Transverse colon (tissue), 4 donors: Measurements from ENCODE around the gene SLC2A9. TPM values are rescaled to one million over a fixed set of nuclear protein-coding genes. Genes with fewer than 3 reads are reported as not detected.

Source experiments
- DNase-seq: peaks from one replicate; pipeline ENCODE4 v3.0.0-alpha.2; 2019
- H3K27ac ChIP-seq, 4 donors: fragments of 200-600 bp; sonication (generic); 2 replicates each; pipeline ENCODE4 v1.5.1; 2016 to 2018; ENCODE audit warnings: inconsistent platforms in 4 of 4
- H3K27me3 ChIP-seq: fragments of 200-600 bp; sonication (generic); 2 replicates; pipeline ENCODE4 v1.5.1; 2017; ENCODE audit warnings: inconsistent platforms
- H3K36me3 ChIP-seq, 4 donors: fragments of 200-600 bp; sonication (generic); 2 replicates each; pipeline ENCODE4 v1.5.1; 2017 to 2019; ENCODE audit warnings: inconsistent platforms in 4 of 4
- H3K4me1 ChIP-seq, 4 donors: fragments of 200-600 bp; sonication (generic); 2 replicates each; pipeline ENCODE4 v1.5.1; 2017 to 2020; ENCODE audit warnings: inconsistent platforms in 4 of 4
- H3K4me3 ChIP-seq, 4 donors: fragments of 200-600 bp; sonication (generic); 1 replicate in 1 of 4; 2 replicates in 3 of 4; pipeline versions ENCODE4 v1.5.1 to v1.6.1; 2017 to 2019; ENCODE audit warnings: inconsistent platforms in 4 of 4
- H3K9me3 ChIP-seq, 2 donors: fragments of 200-600 bp; sonication (generic); 2 replicates each; pipeline ENCODE4 v1.5.1; 2017 to 2019; ENCODE audit warnings: inconsistent platforms in 2 of 2
- CTCF ChIP-seq, 5 experiments: fragments of 200-600 bp in 3 of 5; fragments of 450-650 bp in 2 of 5; sonication (generic) in 3 of 5; IDR thresholded peaks; 1 replicate in 2 of 5; 2 replicates in 3 of 5; pipeline ENCODE4 v1.5.1; 2016 to 2017; ENCODE audit warnings: antibody characterized with exemption in 5 of 5, inconsistent platforms in 3 of 5, mild to moderate bottlenecking in 2 of 5, moderate library complexity in 1 of 5
- EP300 ChIP-seq: sonication (generic); formaldehyde crosslinking; IDR thresholded peaks from one replicate; pipeline ENCODE4 v1.6.1; 2017; ENCODE audit warnings: antibody characterized with exemption, low read depth
- POLR2A ChIP-seq: fragments of 450-650 bp; IDR thresholded peaks from one replicate; pipeline ENCODE4 v1.6.1; 2016; ENCODE audit warnings: antibody characterized with exemption, mild to moderate bottlenecking, moderate library complexity
- POLR2AphosphoS5 ChIP-seq, 3 donors: sonication (generic); formaldehyde crosslinking; IDR thresholded peaks; one replicate each; pipeline ENCODE4 v1.6.1; 2016; ENCODE audit warnings: antibody characterized with exemption in 3 of 3
- WGBS, 2 donors: methylation state at CpG; one replicate each; pipeline ENCODE4 v1.1.5; 2018; ENCODE audit warnings: low coverage in 1 of 2; 5-methylcytosine and 5-hydroxymethylcytosine counted together
- in situ Hi-C, 4 donors: fragments of 200-750 bp; cut with MboI; loops; one replicate each; pipeline versions ENCODE4 v1.15.0 to v1.15.1; 2017; ENCODE audit warnings: low sequenced_read_pairs in 3 of 4, low pct_ligation_motif_present in 1 of 4, low pct_unique_long_range_greater_than_20kb in 1 of 4
- intact Hi-C: fragments of 100-400 bp; cut with DNase I; formaldehyde crosslinking; loops from one replicate; pipeline ENCODE4 v1.15.1; 2023; ENCODE audit warnings: low total_unique reads
- total RNA-seq, 4 donors: library from RNA; depleted of rRNA; stranded (reverse); fragments of >200 nt; gene quantifications; one replicate each; pipeline ENCODE4 v1.1.0, GENCODE V29; 2016

SLC2A9 gene
- total RNA-seq, 4 donors from 2014 or later, result 2.2 to 4.0 (median 3.4) TPM; not detected in 1

DNA sequence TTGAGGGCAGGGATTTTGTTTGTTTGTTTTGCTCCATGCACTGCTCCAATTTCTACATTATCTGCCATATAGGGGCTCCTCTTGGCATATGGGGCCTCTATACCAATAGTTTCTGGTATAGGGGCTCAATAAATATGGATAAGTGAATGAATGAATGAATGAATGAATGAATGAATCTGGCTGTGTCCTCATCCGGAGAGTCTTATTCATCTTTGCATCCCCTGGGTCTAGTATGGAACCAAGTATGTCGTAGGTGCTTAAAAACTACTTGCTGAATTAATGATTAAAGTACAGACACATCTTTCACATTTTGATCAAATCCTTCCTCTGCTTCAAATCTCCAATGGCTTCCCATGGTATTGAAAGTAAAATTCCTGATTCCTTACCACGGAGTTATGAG, 159.7 kb downstream of the SLC2A9 start:
- WGBS, 2 donors, result 55 to 90% methylated on average over 2 to 3 of the region's 3 CpGs
- Histone ChIP-seq H3K4me3 (no peak overlapping the region), H3K4me1 (no peaks in the 10 kb centered on the region), H3K27ac (no peak overlapping the region), H3K36me3 (no peaks in the 10 kb centered on the region), H3K9me3 (peaks cover 0 to 4% of the 10 kb centered on the region in 2 donors), H3K27me3 (no peaks in the 10 kb centered on the region)
- no peak for TF ChIP-seq CTCF (IDR thresholded peaks at IDR 0.05)
- TF ChIP-seq POLR2AphosphoS5 (IDR thresholded peaks at IDR 0.05), result no peak
- no peak for TF ChIP-seq EP300
- TF ChIP-seq POLR2A, result no peak
- in situ Hi-C loops, result no loop called here
- intact Hi-C loops, result no loop called here
- DNase-seq, result no peak

GRCh38 chr4:9859810-9860209, 161.5 kb downstream of the SLC2A9 start:
- Histone ChIP-seq H3K4me3 (no peak overlapping the region), H3K4me1 (no peaks in the 10 kb centered on the region), H3K27ac (no peak overlapping the region), H3K27me3 (no peaks in the 10 kb centered on the region), H3K9me3 (peaks cover 5 to 12% of the 10 kb centered on the region in 2 donors), H3K36me3 (no peaks in the 10 kb centered on the region)
- intact Hi-C loops (no loop called here), in situ Hi-C loops (no loop called here)
- no peak for DNase-seq
- WGBS, 2 donors, result 85% methylated on average over 6 of the region's 6 CpGs; no CpG with 5 or more reads in 1 of the 2 donors
- TF ChIP-seq EP300 (no peak), POLR2A (no peak), POLR2AphosphoS5 (IDR thresholded peaks at IDR 0.05) (no peak), CTCF (IDR thresholded peaks at IDR 0.05) (no peak)

- no peak for DNase-seq
- Histone ChIP-seq H3K27ac (no peak overlapping the region), H3K27me3 (no peaks in the 10 kb centered on the region), H3K4me3 (no peak overlapping the region), H3K4me1 (no peaks in the 10 kb centered on the region), H3K36me3 (no peaks in the 10 kb centered on the region), H3K9me3 (no peaks in the 10 kb centered on the region)
- intact Hi-C loops, result no loop called here
- TF ChIP-seq POLR2A (no peak), CTCF (IDR thresholded peaks at IDR 0.05) (no peak), POLR2AphosphoS5 (IDR thresholded peaks at IDR 0.05) (no peak), EP300 (no peak)
- in situ Hi-C loops, result no loop called here
- WGBS, 2 donors, result 75 to 90% methylated on average over 2 of the region's 2 CpGs
These were observed 171.8 kb downstream of the SLC2A9 start for GRCh38 chr4:9849538-9849920.

DNA sequence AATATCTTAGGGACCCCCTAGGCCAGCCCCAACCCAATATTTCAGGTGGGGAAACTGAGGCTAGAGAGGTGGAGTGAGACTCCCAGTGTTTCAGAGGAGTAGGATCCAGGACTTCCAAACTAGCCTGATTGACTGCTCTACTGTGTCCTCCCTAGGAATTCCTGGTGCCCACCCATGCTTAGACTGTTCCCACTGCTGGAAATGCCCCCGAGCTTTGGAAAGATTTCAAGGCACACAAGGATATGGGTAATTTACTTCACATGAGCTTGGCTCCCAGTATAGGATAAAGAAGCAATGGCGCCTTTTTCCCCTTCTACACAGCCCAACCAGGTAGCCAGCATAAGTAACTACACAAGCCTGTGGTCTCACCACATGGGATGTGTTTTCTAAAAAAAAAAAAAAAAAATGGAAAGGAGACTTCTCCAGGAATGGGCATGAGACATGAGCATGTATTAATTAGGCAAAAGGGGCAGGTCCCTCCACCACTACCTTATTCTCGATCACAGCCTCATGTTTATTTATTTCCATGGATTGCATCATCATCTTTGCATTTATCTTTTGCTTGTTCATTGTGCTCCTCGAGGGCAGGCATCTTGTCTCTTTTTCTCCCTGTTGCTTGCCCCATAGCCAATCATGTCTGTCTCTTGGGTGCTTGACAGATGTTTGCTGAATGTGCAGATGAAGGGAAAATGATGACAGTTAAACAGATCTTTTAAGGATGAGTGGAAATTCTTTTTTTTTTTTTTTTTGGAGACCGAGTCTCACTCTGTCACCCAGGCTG, 173.1 kb downstream of the SLC2A9 start:
- in situ Hi-C loops (no loop called here), intact Hi-C loops (no loop called here)
- DNase-seq, result no peak
- WGBS, 2 donors, result 89 to 100% methylated on average over 1 to 5 of the region's 5 CpGs
- TF ChIP-seq POLR2A, result no peak
- no peak for TF ChIP-seq EP300
- no peak for TF ChIP-seq CTCF (IDR thresholded peaks at IDR 0.05)
- TF ChIP-seq POLR2AphosphoS5 (IDR thresholded peaks at IDR 0.05), result no peak
- Histone ChIP-seq H3K36me3 (no peaks in the 10 kb centered on the region), H3K9me3 (no peaks in the 10 kb centered on the region), H3K27ac (no peak overlapping the region), H3K4me3 (no peak overlapping the region), H3K27me3 (no peaks in the 10 kb centered on the region), H3K4me1 (no peaks in the 10 kb centered on the region)
